ENCODE data around the gene PSENEN. TPM values are rescaled to one million over a fixed set of nuclear protein-coding genes. Genes with fewer than 3 reads are reported as not detected.

Gene PSENEN
- total and polyA plus RNA-seq, 2 experiments from 2014 or later, result 20.6 to 175 TPM

DNA sequence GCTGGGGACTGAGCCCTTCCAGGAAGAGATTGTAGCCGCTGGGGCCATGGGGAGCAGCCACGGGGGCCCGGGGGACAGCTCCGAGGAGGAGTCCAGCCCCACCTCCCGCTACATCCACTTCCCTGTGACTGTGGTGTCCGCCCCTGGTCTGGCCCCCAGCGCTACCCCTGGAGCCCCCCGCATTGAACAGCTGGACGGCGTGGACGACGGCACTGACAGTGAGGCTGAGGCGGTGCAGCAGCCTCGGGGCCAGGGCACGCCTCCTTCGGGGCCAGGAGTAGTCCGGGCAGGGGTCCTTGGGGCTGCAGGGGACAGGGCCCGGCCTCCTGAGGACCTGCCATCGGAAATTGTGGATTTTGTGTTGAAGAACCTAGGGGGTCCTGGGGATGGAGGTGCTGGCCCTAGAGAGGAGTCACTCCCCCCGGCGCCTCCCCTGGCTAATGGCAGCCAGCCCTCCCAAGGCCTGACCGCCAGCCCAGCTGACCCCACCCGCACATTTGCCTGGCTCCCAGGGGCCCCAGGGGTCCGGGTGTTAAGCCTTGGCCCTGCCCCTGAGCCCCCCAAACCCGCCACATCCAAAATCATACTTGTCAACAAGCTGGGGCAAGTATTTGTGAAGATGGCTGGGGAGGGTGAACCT, 12.8 kb upstream of the PSENEN start:
- ATAC-seq, result no peak
- Mint-ChIP-seq H3K4me1 (no peaks in the 10 kb centered on the region), H3K4me3 (no peak overlapping the region), H3K9me3 (no peaks in the 10 kb centered on the region; the same call in 2 of the 3 replicates), H3K36me3 (ENCODE audit: low read depth) (peaks cover 75% of the 10 kb centered on the region), H3K27ac (no peak overlapping the region), H3K27me3 (ENCODE audit: insufficient read depth, low read depth, poor library complexity) (peaks cover 12% of the 10 kb centered on the region)
- peaks cover 5% of the 10 kb centered on the region for H4K20me1 ChIP-seq (replicated peaks; ENCODE audit: insufficient read depth)
- no peak overlapping the region for H3K4me3 ChIP-seq
- DNase-seq (ENCODE audit: low spot score), result no peak
- H3K4me2 ChIP-seq, result no peak overlapping the region
- no peak for TF ChIP-seq ZNF331 (CRISPR knock-in tag; IDR thresholded peaks at IDR 0.05; ENCODE audit: low read depth)
- TF ChIP-seq, protein P1, sequence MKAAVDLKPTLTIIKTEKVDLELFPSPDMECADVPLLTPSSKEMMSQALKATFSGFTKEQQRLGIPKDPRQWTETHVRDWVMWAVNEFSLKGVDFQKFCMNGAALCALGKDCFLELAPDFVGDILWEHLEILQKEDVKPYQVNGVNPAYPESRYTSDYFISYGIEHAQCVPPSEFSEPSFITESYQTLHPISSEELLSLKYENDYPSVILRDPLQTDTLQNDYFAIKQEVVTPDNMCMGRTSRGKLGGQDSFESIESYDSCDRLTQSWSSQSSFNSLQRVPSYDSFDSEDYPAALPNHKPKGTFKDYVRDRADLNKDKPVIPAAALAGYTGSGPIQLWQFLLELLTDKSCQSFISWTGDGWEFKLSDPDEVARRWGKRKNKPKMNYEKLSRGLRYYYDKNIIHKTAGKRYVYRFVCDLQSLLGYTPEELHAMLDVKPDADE (IDR thresholded peaks at IDR 0.05), result no peak
- TF ChIP-seq, protein P2, sequence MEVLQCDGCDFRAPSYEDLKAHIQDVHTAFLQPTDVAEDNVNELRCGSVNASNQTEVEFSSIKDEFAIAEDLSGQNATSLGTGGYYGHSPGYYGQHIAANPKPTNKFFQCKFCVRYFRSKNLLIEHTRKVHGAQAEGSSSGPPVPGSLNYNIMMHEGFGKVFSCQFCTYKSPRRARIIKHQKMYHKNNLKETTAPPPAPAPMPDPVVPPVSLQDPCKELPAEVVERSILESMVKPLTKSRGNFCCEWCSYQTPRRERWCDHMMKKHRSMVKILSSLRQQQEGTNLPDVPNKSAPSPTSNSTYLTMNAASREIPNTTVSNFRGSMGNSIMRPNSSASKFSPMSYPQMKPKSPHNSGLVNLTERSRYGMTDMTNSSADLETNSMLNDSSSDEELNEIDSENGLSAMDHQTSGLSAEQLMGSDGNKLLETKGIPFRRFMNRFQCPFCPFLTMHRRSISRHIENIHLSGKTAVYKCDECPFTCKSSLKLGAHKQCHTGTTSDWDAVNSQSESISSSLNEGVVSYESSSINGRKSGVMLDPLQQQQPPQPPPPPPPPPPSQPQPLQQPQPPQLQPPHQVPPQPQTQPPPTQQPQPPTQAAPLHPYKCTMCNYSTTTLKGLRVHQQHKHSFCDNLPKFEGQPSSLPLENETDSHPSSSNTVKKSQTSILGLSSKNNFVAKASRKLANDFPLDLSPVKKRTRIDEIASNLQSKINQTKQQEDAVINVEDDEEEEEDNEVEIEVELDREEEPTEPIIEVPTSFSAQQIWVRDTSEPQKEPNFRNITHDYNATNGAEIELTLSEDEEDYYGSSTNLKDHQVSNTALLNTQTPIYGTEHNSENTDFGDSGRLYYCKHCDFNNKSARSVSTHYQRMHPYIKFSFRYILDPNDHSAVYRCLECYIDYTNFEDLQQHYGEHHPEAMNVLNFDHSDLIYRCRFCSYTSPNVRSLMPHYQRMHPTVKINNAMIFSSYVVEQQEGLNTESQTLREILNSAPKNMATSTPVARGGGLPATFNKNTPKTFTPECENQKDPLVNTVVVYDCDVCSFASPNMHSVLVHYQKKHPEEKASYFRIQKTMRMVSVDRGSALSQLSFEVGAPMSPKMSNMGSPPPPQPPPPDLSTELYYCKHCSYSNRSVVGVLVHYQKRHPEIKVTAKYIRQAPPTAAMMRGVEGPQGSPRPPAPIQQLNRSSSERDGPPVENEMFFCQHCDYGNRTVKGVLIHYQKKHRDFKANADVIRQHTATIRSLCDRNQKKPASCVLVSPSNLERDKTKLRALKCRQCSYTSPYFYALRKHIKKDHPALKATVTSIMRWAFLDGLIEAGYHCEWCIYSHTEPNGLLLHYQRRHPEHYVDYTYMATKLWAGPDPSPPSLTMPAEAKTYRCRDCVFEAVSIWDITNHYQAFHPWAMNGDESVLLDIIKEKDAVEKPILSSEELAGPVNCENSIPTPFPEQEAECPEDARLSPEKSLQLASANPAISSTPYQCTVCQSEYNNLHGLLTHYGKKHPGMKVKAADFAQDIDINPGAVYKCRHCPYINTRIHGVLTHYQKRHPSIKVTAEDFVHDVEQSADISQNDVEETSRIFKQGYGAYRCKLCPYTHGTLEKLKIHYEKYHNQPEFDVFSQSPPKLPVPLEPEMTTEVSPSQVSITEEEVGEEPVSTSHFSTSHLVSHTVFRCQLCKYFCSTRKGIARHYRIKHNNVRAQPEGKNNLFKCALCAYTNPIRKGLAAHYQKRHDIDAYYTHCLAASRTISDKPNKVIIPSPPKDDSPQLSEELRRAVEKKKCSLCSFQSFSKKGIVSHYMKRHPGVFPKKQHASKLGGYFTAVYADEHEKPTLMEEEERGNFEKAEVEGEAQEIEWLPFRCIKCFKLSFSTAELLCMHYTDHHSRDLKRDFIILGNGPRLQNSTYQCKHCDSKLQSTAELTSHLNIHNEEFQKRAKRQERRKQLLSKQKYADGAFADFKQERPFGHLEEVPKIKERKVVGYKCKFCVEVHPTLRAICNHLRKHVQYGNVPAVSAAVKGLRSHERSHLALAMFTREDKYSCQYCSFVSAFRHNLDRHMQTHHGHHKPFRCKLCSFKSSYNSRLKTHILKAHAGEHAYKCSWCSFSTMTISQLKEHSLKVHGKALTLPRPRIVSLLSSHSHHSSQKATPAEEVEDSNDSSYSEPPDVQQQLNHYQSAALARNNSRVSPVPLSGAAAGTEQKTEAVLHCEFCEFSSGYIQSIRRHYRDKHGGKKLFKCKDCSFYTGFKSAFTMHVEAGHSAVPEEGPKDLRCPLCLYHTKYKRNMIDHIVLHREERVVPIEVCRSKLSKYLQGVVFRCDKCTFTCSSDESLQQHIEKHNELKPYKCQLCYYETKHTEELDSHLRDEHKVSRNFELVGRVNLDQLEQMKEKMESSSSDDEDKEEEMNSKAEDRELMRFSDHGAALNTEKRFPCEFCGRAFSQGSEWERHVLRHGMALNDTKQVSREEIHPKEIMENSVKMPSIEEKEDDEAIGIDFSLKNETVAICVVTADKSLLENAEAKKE (CRISPR knock-in tag; IDR thresholded peaks at IDR 0.05), result no peak
- no peak for TF ChIP-seq POLR2AphosphoS5 (IDR thresholded peaks at IDR 0.05; ENCODE audit: low read depth)
- TF ChIP-seq EZH2 (IDR thresholded peaks at IDR 0.05; ENCODE audit: low read depth, unreplicated experiment), result no peak
- TF ChIP-seq EZH2phosphoT487 (IDR thresholded peaks at IDR 0.05; ENCODE audit: unreplicated experiment), result no peak
- no peak for TF ChIP-seq CREB1 (CRISPR knock-in tag; IDR thresholded peaks at IDR 0.05; ENCODE audit: low read depth)
- TF ChIP-seq NANOG (IDR thresholded peaks at IDR 0.05; ENCODE audit: borderline replicate concordance), result no peak
- TF ChIP-seq, protein P3, sequence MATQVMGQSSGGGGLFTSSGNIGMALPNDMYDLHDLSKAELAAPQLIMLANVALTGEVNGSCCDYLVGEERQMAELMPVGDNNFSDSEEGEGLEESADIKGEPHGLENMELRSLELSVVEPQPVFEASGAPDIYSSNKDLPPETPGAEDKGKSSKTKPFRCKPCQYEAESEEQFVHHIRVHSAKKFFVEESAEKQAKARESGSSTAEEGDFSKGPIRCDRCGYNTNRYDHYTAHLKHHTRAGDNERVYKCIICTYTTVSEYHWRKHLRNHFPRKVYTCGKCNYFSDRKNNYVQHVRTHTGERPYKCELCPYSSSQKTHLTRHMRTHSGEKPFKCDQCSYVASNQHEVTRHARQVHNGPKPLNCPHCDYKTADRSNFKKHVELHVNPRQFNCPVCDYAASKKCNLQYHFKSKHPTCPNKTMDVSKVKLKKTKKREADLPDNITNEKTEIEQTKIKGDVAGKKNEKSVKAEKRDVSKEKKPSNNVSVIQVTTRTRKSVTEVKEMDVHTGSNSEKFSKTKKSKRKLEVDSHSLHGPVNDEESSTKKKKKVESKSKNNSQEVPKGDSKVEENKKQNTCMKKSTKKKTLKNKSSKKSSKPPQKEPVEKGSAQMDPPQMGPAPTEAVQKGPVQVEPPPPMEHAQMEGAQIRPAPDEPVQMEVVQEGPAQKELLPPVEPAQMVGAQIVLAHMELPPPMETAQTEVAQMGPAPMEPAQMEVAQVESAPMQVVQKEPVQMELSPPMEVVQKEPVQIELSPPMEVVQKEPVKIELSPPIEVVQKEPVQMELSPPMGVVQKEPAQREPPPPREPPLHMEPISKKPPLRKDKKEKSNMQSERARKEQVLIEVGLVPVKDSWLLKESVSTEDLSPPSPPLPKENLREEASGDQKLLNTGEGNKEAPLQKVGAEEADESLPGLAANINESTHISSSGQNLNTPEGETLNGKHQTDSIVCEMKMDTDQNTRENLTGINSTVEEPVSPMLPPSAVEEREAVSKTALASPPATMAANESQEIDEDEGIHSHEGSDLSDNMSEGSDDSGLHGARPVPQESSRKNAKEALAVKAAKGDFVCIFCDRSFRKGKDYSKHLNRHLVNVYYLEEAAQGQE (IDR thresholded peaks at IDR 0.05; ENCODE audit: unreplicated experiment), result no peak
- TF ChIP-seq STAT1 (IDR thresholded peaks at IDR 0.05; ENCODE audit: unreplicated experiment), result no peak
- TF ChIP-seq, protein P4, sequence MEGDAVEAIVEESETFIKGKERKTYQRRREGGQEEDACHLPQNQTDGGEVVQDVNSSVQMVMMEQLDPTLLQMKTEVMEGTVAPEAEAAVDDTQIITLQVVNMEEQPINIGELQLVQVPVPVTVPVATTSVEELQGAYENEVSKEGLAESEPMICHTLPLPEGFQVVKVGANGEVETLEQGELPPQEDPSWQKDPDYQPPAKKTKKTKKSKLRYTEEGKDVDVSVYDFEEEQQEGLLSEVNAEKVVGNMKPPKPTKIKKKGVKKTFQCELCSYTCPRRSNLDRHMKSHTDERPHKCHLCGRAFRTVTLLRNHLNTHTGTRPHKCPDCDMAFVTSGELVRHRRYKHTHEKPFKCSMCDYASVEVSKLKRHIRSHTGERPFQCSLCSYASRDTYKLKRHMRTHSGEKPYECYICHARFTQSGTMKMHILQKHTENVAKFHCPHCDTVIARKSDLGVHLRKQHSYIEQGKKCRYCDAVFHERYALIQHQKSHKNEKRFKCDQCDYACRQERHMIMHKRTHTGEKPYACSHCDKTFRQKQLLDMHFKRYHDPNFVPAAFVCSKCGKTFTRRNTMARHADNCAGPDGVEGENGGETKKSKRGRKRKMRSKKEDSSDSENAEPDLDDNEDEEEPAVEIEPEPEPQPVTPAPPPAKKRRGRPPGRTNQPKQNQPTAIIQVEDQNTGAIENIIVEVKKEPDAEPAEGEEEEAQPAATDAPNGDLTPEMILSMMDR (conservative IDR thresholded peaks at IDR 0.05; ENCODE audit: low read depth in 2 of 2), result no peak
- TF ChIP-seq JUNB (IDR thresholded peaks at IDR 0.05; ENCODE audit: unreplicated experiment), result no peak
- no peak for TF ChIP-seq ZNF114 (CRISPR knock-in tag; IDR thresholded peaks at IDR 0.05)
- no peak overlapping the region for H2AFZ ChIP-seq
- peaks cover 11% of the 10 kb centered on the region; the same call in 1 of the 2 replicates for H3K36me3 ChIP-seq (ENCODE audit: insufficient read depth)
- no peaks in the 10 kb centered on the region for H3F3A ChIP-seq (replicated peaks; ENCODE audit: low read depth)
- H3K27me3 ChIP-seq (ENCODE audit: insufficient read depth), result no peaks in the 10 kb centered on the region
- no peaks in the 10 kb centered on the region for H3K79me2 ChIP-seq (replicated peaks; ENCODE audit: insufficient read depth)
- no peaks in the 10 kb centered on the region for H3K9me2 ChIP-seq (ENCODE audit: insufficient read depth)
- H3K27ac ChIP-seq (ENCODE audit: low read depth), result no peak overlapping the region
- H3K4me1 ChIP-seq (ENCODE audit: insufficient read depth), result no peaks in the 10 kb centered on the region

All from GM23338 (cell line).